Fibroblast of lung (primary cell): ENCODE measurements around the gene NRROS. TPM values are rescaled to one million over a fixed set of nuclear protein-coding genes. Genes with fewer than 3 reads are reported as not detected.

Source experiments
- DNase-seq, 2 donors: peaks; one replicate each; pipeline versions ENCODE4 v3.0.0 to v3.0.0-alpha.2; 2010; ENCODE audit warnings: low read depth in 2 of 2
- H2AFZ ChIP-seq: 2 replicates; pipeline ENCODE4 v1.5.1; 2012; ENCODE audit warnings: low read length, control low read depth, inconsistent platforms
- H3K27ac ChIP-seq: 2 replicates; pipeline ENCODE4 v1.5.1; 2011; ENCODE audit warnings: low read length, control low read depth; ENCODE audit not compliant: insufficient read depth
- H3K27me3 ChIP-seq: 2 replicates; pipeline ENCODE4 v1.5.1; 2011; ENCODE audit warnings: mild to moderate bottlenecking, low read length; ENCODE audit not compliant: control insufficient read depth, insufficient read depth
- H3K36me3 ChIP-seq: 2 replicates; pipeline ENCODE4 v1.5.1; 2011; ENCODE audit warnings: low read length; ENCODE audit not compliant: control insufficient read depth, insufficient read depth
- H3K4me1 ChIP-seq: 2 replicates; pipeline ENCODE4 v1.5.1; 2011; ENCODE audit warnings: low read length; ENCODE audit not compliant: control insufficient read depth, insufficient read depth; ENCODE audit errors: extremely low read depth
- H3K4me2 ChIP-seq: 2 replicates; pipeline ENCODE4 v1.5.1; 2011; ENCODE audit warnings: low read length, control low read depth; ENCODE audit not compliant: insufficient read depth; ENCODE audit errors: extremely low read depth
- H3K4me3 ChIP-seq, 4 experiments: fragments of 200-600 bp in 1 of 4; sonication (generic) in 1 of 4; replicated peaks in 1 of 4; 2 replicates each; pipeline ENCODE4 v1.5.1; 2011 to 2016; ENCODE audit warnings: low read length in 4 of 4, low read depth in 3 of 4, mild to moderate bottlenecking in 3 of 4, control low read depth in 2 of 4, inconsistent platforms in 1 of 4, mixed read lengths in 1 of 4; ENCODE audit not compliant: insufficient read depth in 1 of 4; ENCODE audit errors: control extremely low read depth in 1 of 4
- H3K79me2 ChIP-seq: 2 replicates; pipeline ENCODE4 v1.5.1; 2012; ENCODE audit warnings: mild to moderate bottlenecking, low read length, inconsistent platforms; ENCODE audit not compliant: control insufficient read depth, insufficient read depth
- H3K9ac ChIP-seq: 2 replicates; pipeline ENCODE4 v1.5.1; 2011; ENCODE audit warnings: mild to moderate bottlenecking, low read length, control low read depth; ENCODE audit not compliant: insufficient read depth
- H3K9me3 ChIP-seq: 2 replicates; pipeline ENCODE4 v1.5.1; 2012; ENCODE audit warnings: low read depth, low read length; ENCODE audit not compliant: control insufficient read depth, insufficient read depth
- H4K20me1 ChIP-seq: 2 replicates; pipeline ENCODE4 v1.5.1; 2011; ENCODE audit warnings: low read length; ENCODE audit not compliant: control insufficient read depth, insufficient read depth; ENCODE audit errors: extremely low read depth
- EZH2 ChIP-seq: IDR thresholded peaks from 2 replicates; pipeline ENCODE4 v1.5.1; 2012; ENCODE audit warnings: low read length, control low read depth, mild to moderate bottlenecking; ENCODE audit errors: missing control alignments
- polyA plus RNA-seq, 2 donors: library from polyadenylated mRNA; depleted of rRNA in 1 of 2; stranded (reverse) in 1 of 2; unstranded in 1 of 2; fragments of >200 nt; gene quantifications; 2 replicates each; pipeline ENCODE4 v1.2.1, GENCODE V29; 2011 to 2012; ENCODE audit warnings: missing spikeins in 1 of 2
- total RNA-seq: library from RNA; depleted of rRNA; stranded (reverse); fragments of >200 nt; gene quantifications from 2 replicates; pipeline ENCODE4 v1.2.1, GENCODE V29; 2014
- TF ChIP-seq, protein P1 (sequence below), 2 donors: IDR thresholded peaks in 1 of 2; conservative IDR thresholded peaks in 1 of 2; 1 replicate in 1 of 2; 2 replicates in 1 of 2; pipeline ENCODE4 v1.5.1; 2011 to 2012; ENCODE audit warnings: low read length in 2 of 2, control low read depth in 1 of 2, inconsistent platforms in 1 of 2, low read depth in 1 of 2, mild to moderate bottlenecking in 1 of 2

The NRROS gene
- total and polyA plus RNA-seq, 2 donors (not counting 1 experiment from before 2014, with no cell fraction given) = 0.08 to 0.33 TPM

DNA sequence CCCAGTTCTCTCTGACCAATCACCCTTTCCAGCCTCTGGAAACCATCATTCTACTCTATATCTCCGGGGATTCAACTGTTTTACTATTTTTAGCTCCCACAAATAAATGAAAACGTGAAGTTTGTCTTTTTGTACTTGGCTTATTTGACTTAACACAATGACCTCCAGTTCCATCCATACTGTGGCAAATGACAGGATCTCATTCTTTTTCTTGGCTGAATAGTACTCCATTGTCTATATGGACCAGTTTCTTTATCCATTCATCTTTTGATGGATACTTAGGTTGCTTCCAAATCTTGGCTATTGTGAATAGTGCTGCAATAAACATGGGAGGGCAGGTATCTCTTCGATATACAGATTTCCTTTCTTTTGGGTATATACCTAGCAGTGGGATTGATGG lies 34.1 kb downstream of the NRROS start:
- Histone ChIP-seq H3K36me3 (no peaks in the 10 kb centered on the region), H3K9ac (no peak overlapping the region), H3K4me3 (no peak overlapping the region), H3K27ac (no peak overlapping the region), H3K79me2 (no peaks in the 10 kb centered on the region), H4K20me1 (no peaks in the 10 kb centered on the region), H3K4me2 (no peak overlapping the region), H3K27me3 (peaks cover 6% of the 10 kb centered on the region), H2AFZ (no peak overlapping the region), H3K9me3 (no peaks in the 10 kb centered on the region), H3K4me1 (no peaks in the 10 kb centered on the region)
- no peak for DNase-seq
- TF ChIP-seq, protein P1, sequence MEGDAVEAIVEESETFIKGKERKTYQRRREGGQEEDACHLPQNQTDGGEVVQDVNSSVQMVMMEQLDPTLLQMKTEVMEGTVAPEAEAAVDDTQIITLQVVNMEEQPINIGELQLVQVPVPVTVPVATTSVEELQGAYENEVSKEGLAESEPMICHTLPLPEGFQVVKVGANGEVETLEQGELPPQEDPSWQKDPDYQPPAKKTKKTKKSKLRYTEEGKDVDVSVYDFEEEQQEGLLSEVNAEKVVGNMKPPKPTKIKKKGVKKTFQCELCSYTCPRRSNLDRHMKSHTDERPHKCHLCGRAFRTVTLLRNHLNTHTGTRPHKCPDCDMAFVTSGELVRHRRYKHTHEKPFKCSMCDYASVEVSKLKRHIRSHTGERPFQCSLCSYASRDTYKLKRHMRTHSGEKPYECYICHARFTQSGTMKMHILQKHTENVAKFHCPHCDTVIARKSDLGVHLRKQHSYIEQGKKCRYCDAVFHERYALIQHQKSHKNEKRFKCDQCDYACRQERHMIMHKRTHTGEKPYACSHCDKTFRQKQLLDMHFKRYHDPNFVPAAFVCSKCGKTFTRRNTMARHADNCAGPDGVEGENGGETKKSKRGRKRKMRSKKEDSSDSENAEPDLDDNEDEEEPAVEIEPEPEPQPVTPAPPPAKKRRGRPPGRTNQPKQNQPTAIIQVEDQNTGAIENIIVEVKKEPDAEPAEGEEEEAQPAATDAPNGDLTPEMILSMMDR (conservative IDR thresholded peaks at IDR 0.05 in 1 of 2, IDR thresholded peaks at IDR 0.05 in 1 of 2; ENCODE audit: low read depth in 1 of 2, low read length in 2 of 2) = no peak
- no peak for TF ChIP-seq EZH2

DNA sequence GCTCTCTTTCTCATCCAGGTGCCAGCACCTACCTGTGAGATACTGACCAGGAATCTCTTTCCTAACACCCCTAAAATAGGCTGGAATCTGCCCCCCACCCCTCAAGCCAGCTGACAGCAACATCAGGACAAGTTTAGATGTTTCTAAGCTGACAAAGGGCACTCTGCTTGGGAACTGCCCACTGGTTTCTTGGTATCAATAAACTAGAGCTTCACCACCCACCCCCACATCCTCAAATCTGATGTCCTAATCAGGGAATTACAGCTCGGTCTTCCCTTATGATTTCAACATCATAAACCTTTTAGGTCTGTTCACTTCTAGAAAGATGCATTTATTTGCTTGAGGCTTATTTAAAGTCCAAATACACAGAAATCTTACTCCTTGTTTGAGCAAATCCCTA lies 37.9 kb downstream of the NRROS start:
- Histone ChIP-seq H3K4me2 (no peak overlapping the region), H3K4me3 (no peak overlapping the region), H2AFZ (no peak overlapping the region), H3K9ac (no peak overlapping the region), H3K9me3 (no peaks in the 10 kb centered on the region), H3K27ac (no peak overlapping the region), H3K36me3 (no peaks in the 10 kb centered on the region), H3K4me1 (no peaks in the 10 kb centered on the region), H3K79me2 (no peaks in the 10 kb centered on the region), H3K27me3 (peaks cover 9% of the 10 kb centered on the region), H4K20me1 (no peaks in the 10 kb centered on the region)
- TF ChIP-seq, protein P1 (conservative IDR thresholded peaks at IDR 0.05 in 1 of 2, IDR thresholded peaks at IDR 0.05 in 1 of 2; ENCODE audit: low read depth in 1 of 2, low read length in 2 of 2) = no peak
- TF ChIP-seq EZH2 = no peak
- DNase-seq = no peak

DNA sequence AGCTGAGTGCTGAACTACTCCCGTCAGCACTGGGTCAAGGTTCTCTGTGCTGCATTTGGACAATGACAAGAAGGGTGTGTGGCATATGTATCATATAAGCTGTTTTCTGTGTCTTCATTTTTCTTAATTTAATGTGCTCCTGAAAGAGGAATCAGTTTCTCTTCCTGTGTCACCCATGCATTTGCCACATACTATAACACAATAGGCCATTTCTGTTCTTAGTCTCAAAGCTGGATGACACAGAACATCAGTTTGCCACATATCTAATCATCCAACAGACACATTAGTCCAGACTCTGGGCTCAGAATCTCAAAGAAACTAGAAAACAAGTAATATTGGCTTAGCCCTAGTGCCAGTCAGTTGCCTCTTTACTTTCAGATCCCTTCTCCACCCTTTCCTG lies 38.4 kb downstream of the NRROS start:
- Histone ChIP-seq H3K4me2 (no peak overlapping the region), H3K27me3 (peaks cover 10% of the 10 kb centered on the region), H3K36me3 (no peaks in the 10 kb centered on the region), H3K4me1 (no peaks in the 10 kb centered on the region), H3K4me3 (no peak overlapping the region), H3K9me3 (no peaks in the 10 kb centered on the region), H2AFZ (no peak overlapping the region), H3K9ac (no peak overlapping the region), H3K79me2 (no peaks in the 10 kb centered on the region), H3K27ac (no peak overlapping the region), H4K20me1 (no peaks in the 10 kb centered on the region)
- TF ChIP-seq, protein P1 (conservative IDR thresholded peaks at IDR 0.05 in 1 of 2, IDR thresholded peaks at IDR 0.05 in 1 of 2; ENCODE audit: low read depth in 1 of 2, low read length in 2 of 2) = no peak
- TF ChIP-seq EZH2 = no peak
- DNase-seq = no peak
